Measurements from ENCODE around the gene GJB6.

Gene GJB6

GRCh38 chr13:20178156-20178555 lies 54.0 kb downstream of the GJB6 start:
- in situ Hi-C loops (cut with MboI; ENCODE audit: low pct_unique_long_range_greater_than_20kb, low sequenced_read_pairs, unreplicated experiment): loop anchor here (25.0 kb wide), 2 partner anchors 659 to 734 kb away; partner anchors contain the start of gene XPO4
- TF ChIP-seq, protein P1, sequence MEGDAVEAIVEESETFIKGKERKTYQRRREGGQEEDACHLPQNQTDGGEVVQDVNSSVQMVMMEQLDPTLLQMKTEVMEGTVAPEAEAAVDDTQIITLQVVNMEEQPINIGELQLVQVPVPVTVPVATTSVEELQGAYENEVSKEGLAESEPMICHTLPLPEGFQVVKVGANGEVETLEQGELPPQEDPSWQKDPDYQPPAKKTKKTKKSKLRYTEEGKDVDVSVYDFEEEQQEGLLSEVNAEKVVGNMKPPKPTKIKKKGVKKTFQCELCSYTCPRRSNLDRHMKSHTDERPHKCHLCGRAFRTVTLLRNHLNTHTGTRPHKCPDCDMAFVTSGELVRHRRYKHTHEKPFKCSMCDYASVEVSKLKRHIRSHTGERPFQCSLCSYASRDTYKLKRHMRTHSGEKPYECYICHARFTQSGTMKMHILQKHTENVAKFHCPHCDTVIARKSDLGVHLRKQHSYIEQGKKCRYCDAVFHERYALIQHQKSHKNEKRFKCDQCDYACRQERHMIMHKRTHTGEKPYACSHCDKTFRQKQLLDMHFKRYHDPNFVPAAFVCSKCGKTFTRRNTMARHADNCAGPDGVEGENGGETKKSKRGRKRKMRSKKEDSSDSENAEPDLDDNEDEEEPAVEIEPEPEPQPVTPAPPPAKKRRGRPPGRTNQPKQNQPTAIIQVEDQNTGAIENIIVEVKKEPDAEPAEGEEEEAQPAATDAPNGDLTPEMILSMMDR (IDR thresholded peaks at IDR 0.05; ENCODE audit: extremely low read depth, insufficient read depth, missing control alignments): no peak
- no peak for DNase-seq (ENCODE audit: low spot score)

- in situ Hi-C loops (cut with MboI; ENCODE audit: low pct_unique_long_range_greater_than_20kb, low sequenced_read_pairs, unreplicated experiment): loop anchor here (25.0 kb wide), 2 partner anchors 660 to 735 kb away; partner anchors contain the start of gene XPO4
- TF ChIP-seq, protein P1 (IDR thresholded peaks at IDR 0.05; ENCODE audit: extremely low read depth, insufficient read depth, missing control alignments): no peak
- no peak for DNase-seq (ENCODE audit: low spot score)
These were observed 54.9 kb downstream of the GJB6 start for GRCh38 chr13:20177049-20177831.

DNA sequence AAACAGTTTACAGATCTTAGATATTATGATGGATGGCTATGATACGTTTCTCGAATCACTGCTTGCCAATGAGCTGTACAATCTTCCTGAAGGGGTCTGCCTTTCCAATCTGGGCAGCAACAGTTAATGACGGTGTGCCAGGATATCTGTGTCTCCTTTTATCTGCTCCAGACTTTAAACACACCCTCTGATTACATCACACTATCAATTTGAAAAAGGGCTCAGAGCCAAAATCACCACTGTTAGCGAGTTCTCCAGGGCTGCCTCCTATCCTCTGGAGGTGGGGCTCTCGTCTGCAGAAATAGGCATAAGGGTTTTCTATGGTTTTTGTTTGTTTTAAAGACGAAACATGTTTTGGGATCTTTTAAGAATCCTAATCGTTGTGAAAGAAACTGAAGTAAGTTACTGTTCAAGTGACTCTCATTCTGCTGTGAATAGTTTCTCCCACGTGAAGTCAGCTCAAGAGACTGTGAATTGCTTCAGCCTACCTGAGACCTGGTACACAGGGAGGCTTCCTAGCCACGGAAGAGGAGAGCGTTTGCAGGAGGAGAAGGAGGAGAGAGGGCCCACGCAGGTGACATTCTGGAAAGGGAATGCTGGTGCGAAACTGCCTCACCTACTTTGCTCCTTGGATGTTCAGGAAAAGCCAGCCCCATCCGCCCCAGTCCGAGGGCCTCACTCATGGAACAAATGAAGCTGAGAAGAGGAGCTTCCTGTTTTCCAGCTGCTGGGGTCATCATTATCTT lies 56.0 kb downstream of the GJB6 start:
- TF ChIP-seq, protein P1 (IDR thresholded peaks at IDR 0.05; ENCODE audit: extremely low read depth, insufficient read depth, missing control alignments): no peak
- DNase-seq (ENCODE audit: low spot score): no peak
- in situ Hi-C loops (cut with MboI; ENCODE audit: low pct_unique_long_range_greater_than_20kb, low sequenced_read_pairs, unreplicated experiment): loop anchor here (25.0 kb wide), 2 partner anchors 661 to 736 kb away; partner anchors contain the start of gene XPO4

GRCh38 chr13:20175406-20175794 lies 56.7 kb downstream of the GJB6 start:
- DNase-seq (ENCODE audit: low spot score): no peak
- TF ChIP-seq, protein P1 (IDR thresholded peaks at IDR 0.05; ENCODE audit: extremely low read depth, insufficient read depth, missing control alignments): no peak
- in situ Hi-C loops (cut with MboI; ENCODE audit: low pct_unique_long_range_greater_than_20kb, low sequenced_read_pairs, unreplicated experiment): loop anchor here (25.0 kb wide), 2 partner anchors 662 to 737 kb away; partner anchors contain the start of gene XPO4

- peak; percentile 69 for DNase-seq (ENCODE audit: low spot score)
- TF ChIP-seq, protein P1 (IDR thresholded peaks at IDR 0.05; ENCODE audit: extremely low read depth, insufficient read depth, missing control alignments): no peak
- in situ Hi-C loops (cut with MboI; ENCODE audit: low pct_unique_long_range_greater_than_20kb, low sequenced_read_pairs, unreplicated experiment): loop anchor here (25.0 kb wide), 2 partner anchors 662 to 737 kb away; partner anchors contain the start of gene XPO4
These were observed 57.3 kb downstream of the GJB6 start for GRCh38 chr13:20174656-20175405.
